ENCODE data around the gene FAM209A. TPM values are rescaled to one million over a fixed set of nuclear protein-coding genes. Genes with fewer than 3 reads are reported as not detected.
"Not testable (repeated sequence)": the region's sequence is repeated elsewhere in the genome, so short reads cannot be mapped to it uniquely, and the experiment has no call there.

FAM209A gene
- polyA plus RNA-seq, 2 donors = 0.20 to 0.31 TPM

- H3K4me1 ChIP-seq (ENCODE audit: control insufficient read depth in 2 of 2, insufficient read depth in 2 of 2, low read length in 1 of 2) = no peaks in the 10 kb centered on the region
- 87 to 88% methylated on average over 22 of the region's 22 CpGs for WGBS, 2 donors
- no peaks in the 10 kb centered on the region for H3K27me3 ChIP-seq (ENCODE audit: control insufficient read depth in 1 of 2, insufficient read depth in 2 of 2, low read length in 2 of 2)
- no peak overlapping the region for H3K4me3 ChIP-seq (ENCODE audit: low read depth in 1 of 2, low read length in 2 of 2)
- peaks cover 0 to 2% of the 10 kb centered on the region in 2 donors for H3K9me3 ChIP-seq (ENCODE audit: control insufficient read depth in 2 of 2, insufficient read depth in 1 of 2, low read depth in 1 of 2, low read length in 1 of 2)
- no peak overlapping the region for H3K27ac ChIP-seq (ENCODE audit: low read depth in 2 of 2, low read length in 1 of 2)
- H3K36me3 ChIP-seq (ENCODE audit: control insufficient read depth in 2 of 2, insufficient read depth in 2 of 2, low read length in 1 of 2) = peaks cover 0 to 29% of the 10 kb centered on the region in 2 donors
Observed at GRCh38 chr20:56513161-56514150, 11.1 kb upstream of the FAM209A start.

- Histone ChIP-seq H3K9me3 (ENCODE audit: control insufficient read depth in 2 of 2, insufficient read depth in 1 of 2, low read depth in 1 of 2, low read length in 1 of 2) (peaks cover 3 to 9% of the 10 kb centered on the region in 2 donors), H3K4me1 (ENCODE audit: control insufficient read depth in 2 of 2, insufficient read depth in 2 of 2, low read length in 1 of 2) (no peaks in the 10 kb centered on the region), H3K27me3 (ENCODE audit: control insufficient read depth in 1 of 2, insufficient read depth in 2 of 2, low read length in 2 of 2) (no peaks in the 10 kb centered on the region), H3K36me3 (ENCODE audit: control insufficient read depth in 2 of 2, insufficient read depth in 2 of 2, low read length in 1 of 2) (peaks cover 12 to 40% of the 10 kb centered on the region in 2 donors), H3K27ac (ENCODE audit: low read depth in 2 of 2, low read length in 1 of 2) (no peak overlapping the region), H3K4me3 (ENCODE audit: low read depth in 1 of 2, low read length in 2 of 2) (no peak overlapping the region)
- WGBS, 2 donors = 79 to 85% methylated on average over 5 of the region's 5 CpGs
Observed at GRCh38 chr20:56516631-56517030, 7.9 kb upstream of the FAM209A start.

DNA sequence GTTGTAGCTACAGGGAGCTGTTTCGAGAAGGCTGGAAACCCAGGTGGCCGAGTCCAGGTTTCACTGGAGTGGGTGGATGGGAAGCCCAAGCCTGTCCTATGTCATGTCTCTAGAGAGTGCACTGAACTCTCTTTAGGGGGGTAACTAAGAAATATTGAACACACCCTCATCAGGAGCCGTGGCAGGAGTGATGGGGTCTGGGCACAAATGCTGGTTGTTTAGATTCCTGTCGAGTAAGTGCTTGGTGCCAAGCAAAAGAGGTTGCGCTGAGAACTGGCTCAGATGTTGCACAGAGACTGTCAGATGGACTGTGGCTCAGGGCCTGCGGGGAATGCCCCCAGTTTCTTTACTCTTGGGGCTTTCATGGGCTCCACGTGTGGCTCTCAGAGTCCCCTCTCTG, 7.3 kb upstream of the FAM209A start:
- Histone ChIP-seq H3K27me3 (ENCODE audit: control insufficient read depth in 1 of 2, insufficient read depth in 2 of 2, low read length in 2 of 2) (no peaks in the 10 kb centered on the region), H3K4me3 (ENCODE audit: low read depth in 1 of 2, low read length in 2 of 2) (no peak overlapping the region), H3K27ac (ENCODE audit: low read depth in 2 of 2, low read length in 1 of 2) (no peak overlapping the region), H3K4me1 (ENCODE audit: control insufficient read depth in 2 of 2, insufficient read depth in 2 of 2, low read length in 1 of 2) (no peaks in the 10 kb centered on the region), H3K9me3 (ENCODE audit: control insufficient read depth in 2 of 2, insufficient read depth in 1 of 2, low read depth in 1 of 2, low read length in 1 of 2) (peaks cover 3 to 11% of the 10 kb centered on the region in 2 donors), H3K36me3 (ENCODE audit: control insufficient read depth in 2 of 2, insufficient read depth in 2 of 2, low read length in 1 of 2) (peaks cover 12 to 38% of the 10 kb centered on the region in 2 donors)
- WGBS, 2 donors = 89% methylated on average over 7 of the region's 7 CpGs

DNA sequence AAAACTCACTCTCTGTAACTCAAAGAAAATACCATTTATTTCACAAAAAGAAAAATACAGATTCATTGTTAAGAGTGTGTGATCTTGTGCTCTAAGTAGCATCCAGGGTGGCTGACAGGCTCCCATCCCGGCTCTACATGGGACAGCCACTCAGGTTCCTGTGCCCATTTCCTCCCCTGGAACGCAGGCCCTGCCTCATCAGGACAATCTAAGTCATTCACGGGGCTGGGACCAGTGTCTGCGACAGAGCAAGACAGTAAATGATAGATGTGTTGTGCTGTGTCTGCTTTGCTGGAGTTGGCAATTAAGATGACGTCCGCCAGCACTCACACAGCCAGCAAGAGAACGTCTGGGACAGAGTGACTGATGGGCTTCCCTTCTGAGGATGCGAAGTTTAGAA, 6.9 kb upstream of the FAM209A start:
- H3K27me3 ChIP-seq (ENCODE audit: control insufficient read depth in 1 of 2, insufficient read depth in 2 of 2, low read length in 2 of 2) = no peaks in the 10 kb centered on the region
- WGBS, 2 donors = 89 to 91% methylated on average over 8 of the region's 8 CpGs
- peaks cover 12 to 35% of the 10 kb centered on the region in 2 donors for H3K36me3 ChIP-seq (ENCODE audit: control insufficient read depth in 2 of 2, insufficient read depth in 2 of 2, low read length in 1 of 2)
- H3K27ac ChIP-seq (ENCODE audit: low read depth in 2 of 2, low read length in 1 of 2) = no peak overlapping the region
- H3K9me3 ChIP-seq (ENCODE audit: control insufficient read depth in 2 of 2, insufficient read depth in 1 of 2, low read depth in 1 of 2, low read length in 1 of 2) = peaks cover 3 to 11% of the 10 kb centered on the region in 2 donors
- no peaks in the 10 kb centered on the region for H3K4me1 ChIP-seq (ENCODE audit: control insufficient read depth in 2 of 2, insufficient read depth in 2 of 2, low read length in 1 of 2)
- no peak overlapping the region for H3K4me3 ChIP-seq (ENCODE audit: low read depth in 1 of 2, low read length in 2 of 2)

- Histone ChIP-seq H3K4me3 (ENCODE audit: low read depth in 1 of 2, low read length in 2 of 2) (no peak overlapping the region), H3K36me3 (ENCODE audit: control insufficient read depth in 2 of 2, insufficient read depth in 2 of 2, low read length in 1 of 2) (peaks cover 12 to 33% of the 10 kb centered on the region in 2 donors)
- WGBS, 2 donors = 92 to 94% methylated on average over 14 of the region's 14 CpGs
Observed at GRCh38 chr20:56518126-56518525, 6.4 kb upstream of the FAM209A start.

DNA sequence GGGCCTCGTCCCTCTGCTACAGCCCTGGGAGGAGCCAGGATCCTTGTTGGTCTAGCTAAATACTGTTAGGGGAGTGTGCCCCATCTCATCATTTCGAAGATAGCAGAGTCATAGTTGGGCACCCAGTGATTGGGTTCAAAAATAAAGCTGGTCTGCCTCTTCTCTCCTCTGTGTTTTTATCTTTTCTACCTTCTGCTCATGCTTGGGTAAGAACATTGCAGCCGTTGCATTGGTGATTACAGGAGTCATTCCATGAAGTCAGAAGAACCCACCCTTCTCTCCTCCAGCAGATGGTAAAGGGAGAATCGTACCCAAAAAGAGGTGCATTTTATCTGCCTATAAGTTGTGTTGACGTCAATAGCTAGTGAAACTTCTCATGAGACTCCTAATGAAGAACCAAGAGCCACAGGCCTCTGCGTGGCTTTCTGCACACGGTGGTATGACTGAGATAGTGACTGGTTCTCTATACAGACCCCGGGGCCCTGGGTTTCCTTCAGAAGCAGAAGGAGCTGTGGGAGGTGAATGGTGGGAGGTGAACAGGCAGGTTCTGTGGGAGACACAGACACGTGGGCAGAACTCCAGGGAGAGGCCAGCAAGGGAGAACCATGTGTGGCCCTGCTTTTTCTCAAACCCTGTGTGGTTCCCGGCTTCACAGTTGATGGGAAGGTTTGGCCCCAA, 5.7 kb upstream of the FAM209A start:
- 96 to 97% methylated on average over 10 of the region's 10 CpGs for WGBS, 2 donors
- Histone ChIP-seq H3K4me3 (ENCODE audit: low read depth in 1 of 2, low read length in 2 of 2) (no peak overlapping the region), H3K4me1 (ENCODE audit: control insufficient read depth in 2 of 2, insufficient read depth in 2 of 2, low read length in 1 of 2) (no peaks in the 10 kb centered on the region), H3K9me3 (ENCODE audit: control insufficient read depth in 2 of 2, insufficient read depth in 1 of 2, low read depth in 1 of 2, low read length in 1 of 2) (peaks cover 3 to 11% of the 10 kb centered on the region in 2 donors), H3K27me3 (ENCODE audit: control insufficient read depth in 1 of 2, insufficient read depth in 2 of 2, low read length in 2 of 2) (no peaks in the 10 kb centered on the region), H3K27ac (ENCODE audit: low read depth in 2 of 2, low read length in 1 of 2) (no peak overlapping the region), H3K36me3 (ENCODE audit: control insufficient read depth in 2 of 2, insufficient read depth in 2 of 2, low read length in 1 of 2) (peaks cover 12 to 27% of the 10 kb centered on the region in 2 donors)

More at GRCh38 chr20:56518126-56518525, 6.4 kb upstream of the FAM209A start:
- no peak overlapping the region for H3K27ac ChIP-seq (ENCODE audit: low read depth in 2 of 2, low read length in 1 of 2)
- H3K9me3 ChIP-seq (ENCODE audit: control insufficient read depth in 2 of 2, insufficient read depth in 1 of 2, low read depth in 1 of 2, low read length in 1 of 2) = peaks cover 3 to 11% of the 10 kb centered on the region in 2 donors
- no peaks in the 10 kb centered on the region for H3K4me1 ChIP-seq (ENCODE audit: control insufficient read depth in 2 of 2, insufficient read depth in 2 of 2, low read length in 1 of 2)
- H3K27me3 ChIP-seq (ENCODE audit: control insufficient read depth in 1 of 2, insufficient read depth in 2 of 2, low read length in 2 of 2) = no peaks in the 10 kb centered on the region

- WGBS, 2 donors = 98 to 99% methylated on average over 10 of the region's 10 CpGs
- H3K27ac ChIP-seq (ENCODE audit: low read depth in 2 of 2, low read length in 1 of 2) = no peak overlapping the region
- H3K4me1 ChIP-seq (ENCODE audit: control insufficient read depth in 2 of 2, insufficient read depth in 2 of 2, low read length in 1 of 2) = no peaks in the 10 kb centered on the region
- H3K36me3 ChIP-seq (ENCODE audit: control insufficient read depth in 2 of 2, insufficient read depth in 2 of 2, low read length in 1 of 2) = peaks cover 12 to 24% of the 10 kb centered on the region in 2 donors
- H3K27me3 ChIP-seq (ENCODE audit: control insufficient read depth in 1 of 2, insufficient read depth in 2 of 2, low read length in 2 of 2) = no peaks in the 10 kb centered on the region
- H3K4me3 ChIP-seq (ENCODE audit: low read depth in 1 of 2, low read length in 2 of 2) = no peak overlapping the region
- H3K9me3 ChIP-seq (ENCODE audit: control insufficient read depth in 2 of 2, insufficient read depth in 1 of 2, low read depth in 1 of 2, low read length in 1 of 2) = peaks cover 3 to 11% of the 10 kb centered on the region in 2 donors
Observed at GRCh38 chr20:56519551-56519950, 5.0 kb upstream of the FAM209A start.

GRCh38 chr20:56520180-56520579, 4.4 kb upstream of the FAM209A start:
- Histone ChIP-seq H3K27ac (ENCODE audit: low read depth in 2 of 2, low read length in 1 of 2) (no peak overlapping the region), H3K4me1 (ENCODE audit: control insufficient read depth in 2 of 2, insufficient read depth in 2 of 2, low read length in 1 of 2) (no peaks in the 10 kb centered on the region), H3K27me3 (ENCODE audit: control insufficient read depth in 1 of 2, insufficient read depth in 2 of 2, low read length in 2 of 2) (no peaks in the 10 kb centered on the region), H3K4me3 (ENCODE audit: low read depth in 1 of 2, low read length in 2 of 2) (no peak overlapping the region), H3K9me3 (ENCODE audit: control insufficient read depth in 2 of 2, insufficient read depth in 1 of 2, low read depth in 1 of 2, low read length in 1 of 2) (peaks cover 3 to 11% of the 10 kb centered on the region in 2 donors), H3K36me3 (ENCODE audit: control insufficient read depth in 2 of 2, insufficient read depth in 2 of 2, low read length in 1 of 2) (peaks cover 12 to 24% of the 10 kb centered on the region in 2 donors)
- WGBS, 2 donors = 97 to 98% methylated on average over 10 of the region's 10 CpGs

DNA sequence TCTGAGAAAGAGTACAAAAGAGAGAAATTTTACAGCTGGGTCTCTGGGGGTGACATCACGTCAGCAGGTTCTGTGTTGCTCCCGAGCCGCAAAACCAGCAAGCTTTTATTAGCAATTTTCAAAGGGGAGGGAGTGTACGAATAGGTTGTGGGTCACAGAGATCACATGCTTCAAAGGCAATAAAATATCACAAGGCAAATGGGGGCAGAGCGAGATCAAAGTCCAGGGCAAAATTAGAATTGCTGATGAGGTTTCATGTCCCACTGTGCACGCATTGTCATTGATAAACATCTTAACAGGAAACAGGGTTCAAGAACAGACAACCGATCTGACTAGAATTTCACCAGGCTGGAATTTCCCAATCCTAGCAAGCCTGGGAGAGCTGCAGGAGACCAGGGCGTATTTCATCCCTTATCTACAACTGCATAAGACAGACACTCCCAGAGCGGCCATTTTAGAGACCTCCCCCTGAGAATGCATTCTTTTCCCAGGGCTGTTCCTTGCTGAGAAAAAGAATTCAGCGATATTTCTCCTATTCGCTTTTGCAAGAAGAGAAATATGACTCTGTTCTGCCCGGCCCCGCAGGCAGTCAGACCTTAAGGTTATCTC, 3.7 kb upstream of the FAM209A start:
- H3K27ac ChIP-seq (ENCODE audit: low read depth in 2 of 2, low read length in 1 of 2); H3K4me1 ChIP-seq (ENCODE audit: control insufficient read depth in 2 of 2, insufficient read depth in 2 of 2, low read length in 1 of 2); H3K4me3 ChIP-seq (ENCODE audit: low read depth in 1 of 2, low read length in 2 of 2); H3K27me3 ChIP-seq (ENCODE audit: control insufficient read depth in 1 of 2, insufficient read depth in 2 of 2, low read length in 2 of 2): not testable (repeated sequence)
- peaks cover 12 to 24% of the 10 kb centered on the region in 2 donors for H3K36me3 ChIP-seq (ENCODE audit: control insufficient read depth in 2 of 2, insufficient read depth in 2 of 2, low read length in 1 of 2)
- 97 to 98% methylated on average over 13 of the region's 13 CpGs for WGBS, 2 donors
- peaks cover 3 to 11% of the 10 kb centered on the region in 2 donors for H3K9me3 ChIP-seq (ENCODE audit: control insufficient read depth in 2 of 2, insufficient read depth in 1 of 2, low read depth in 1 of 2, low read length in 1 of 2)

Measured in esophagus (tissue), 2 donors.